Mesenchymal stem cell (in vitro differentiated cells and primary cell): ENCODE measurements around the gene CYB5R3.
"Not testable (repeated sequence)": the region's sequence is repeated elsewhere in the genome, so short reads cannot be mapped to it uniquely, and the experiment has no call there.

ENCODE experiments used
- DNase-seq: peaks from one replicate; pipeline ENCODE4 v3.0.0-alpha.2; 2013
- H2AFZ ChIP-seq: one replicate; pipeline ENCODE4 v1.6.1; 2013; ENCODE audit warnings: low read depth, mild to moderate bottlenecking, control low read depth, inconsistent platforms, low read length, moderate library complexity
- H2AK5ac ChIP-seq: 2 replicates; pipeline ENCODE4 v1.6.1; 2013; ENCODE audit warnings: low read length, moderate library complexity, mild to moderate bottlenecking, inconsistent platforms; ENCODE audit not compliant: severe bottlenecking
- H2BK120ac ChIP-seq: one replicate; pipeline ENCODE4 v1.6.1; 2013; ENCODE audit warnings: low read depth, mild to moderate bottlenecking, inconsistent platforms, low read length, moderate library complexity
- H2BK12ac ChIP-seq, 2 experiments: one replicate each; pipeline ENCODE4 v1.6.1; 2013; ENCODE audit warnings: inconsistent platforms in 2 of 2, low read length in 2 of 2, mild to moderate bottlenecking in 2 of 2, moderate library complexity in 2 of 2, control low read depth in 1 of 2
- H2BK15ac ChIP-seq: one replicate; pipeline ENCODE4 v1.6.1; 2013; ENCODE audit warnings: mild to moderate bottlenecking, low read depth, inconsistent platforms; ENCODE audit not compliant: poor library complexity, severe bottlenecking
- H2BK5ac ChIP-seq: 2 replicates; pipeline ENCODE4 v1.6.1; 2013; ENCODE audit warnings: low read depth, mild to moderate bottlenecking, low read length, control low read depth, inconsistent platforms; ENCODE audit not compliant: poor library complexity, severe bottlenecking
- H3K14ac ChIP-seq, 2 experiments: one replicate each; pipeline ENCODE4 v1.6.1; 2013; ENCODE audit warnings: inconsistent platforms in 2 of 2, low read length in 2 of 2, control low read depth in 1 of 2, mild to moderate bottlenecking in 1 of 2, moderate library complexity in 1 of 2
- H3K18ac ChIP-seq, 2 experiments: one replicate each; pipeline ENCODE4 v1.6.1; 2013; ENCODE audit warnings: inconsistent platforms in 2 of 2, low read length in 2 of 2, control low read depth in 1 of 2, low read depth in 1 of 2, mild to moderate bottlenecking in 1 of 2
- H3K23ac ChIP-seq, 2 experiments: one replicate each; pipeline ENCODE4 v1.6.1; 2013; ENCODE audit warnings: inconsistent platforms in 2 of 2, low read length in 2 of 2, mild to moderate bottlenecking in 2 of 2, moderate library complexity in 2 of 2, control low read depth in 1 of 2
- H3K27ac ChIP-seq: 2 replicates; pipeline ENCODE4 v1.5.1; 2013; ENCODE audit warnings: mild to moderate bottlenecking, moderate library complexity, low read length, control low read depth, inconsistent platforms; ENCODE audit not compliant: poor library complexity, severe bottlenecking
- H3K27me3 ChIP-seq, 2 experiments: 2 replicates each; pipeline versions ENCODE4 v1.6.1 to v1.7.0; 2013; ENCODE audit warnings: low read length in 2 of 2, mild to moderate bottlenecking in 2 of 2, moderate library complexity in 2 of 2, control low read depth in 1 of 2, inconsistent platforms in 1 of 2; ENCODE audit not compliant: control insufficient read depth in 1 of 2, insufficient read depth in 1 of 2
- H3K36me3 ChIP-seq, 2 experiments: 2 replicates each; pipeline versions ENCODE4 v1.6.1 to v1.7.0; 2013; ENCODE audit warnings: low read length in 2 of 2, control low read depth in 1 of 2, inconsistent platforms in 1 of 2, low read depth in 1 of 2, mild to moderate bottlenecking in 1 of 2; ENCODE audit not compliant: insufficient read depth in 2 of 2, control insufficient read depth in 1 of 2
- H3K4ac ChIP-seq, 2 experiments: one replicate each; pipeline ENCODE4 v1.6.1; 2013; ENCODE audit warnings: inconsistent platforms in 2 of 2, low read length in 2 of 2, mild to moderate bottlenecking in 2 of 2, moderate library complexity in 2 of 2, control low read depth in 1 of 2, low read depth in 1 of 2
- H3K4me1 ChIP-seq: 2 replicates; pipeline ENCODE4 v1.6.1; 2013; ENCODE audit warnings: low read depth, low read length, control low read depth; ENCODE audit not compliant: control insufficient read depth, insufficient read depth
- H3K4me2 ChIP-seq: 2 replicates; pipeline ENCODE4 v1.6.1; 2013; ENCODE audit warnings: low read length, mild to moderate bottlenecking, inconsistent platforms; ENCODE audit not compliant: poor library complexity, severe bottlenecking
- H3K4me3 ChIP-seq, 2 experiments: 2 replicates each; pipeline versions ENCODE4 v1.5.1 to v1.7.0; 2013; ENCODE audit warnings: low read length in 2 of 2, mild to moderate bottlenecking in 2 of 2, control low read depth in 1 of 2, low read depth in 1 of 2; ENCODE audit not compliant: insufficient read depth in 1 of 2
- H3K79me1 ChIP-seq: replicated peaks from 2 replicates; pipeline ENCODE4 v1.6.1; 2013; ENCODE audit warnings: mild to moderate bottlenecking, control low read depth, low read length, inconsistent platforms; ENCODE audit not compliant: poor library complexity, severe bottlenecking
- H3K9ac ChIP-seq: 2 replicates; pipeline ENCODE4 v1.7.0; 2013; ENCODE audit warnings: mild to moderate bottlenecking, low read length, moderate library complexity
- H3K9me3 ChIP-seq: 2 replicates; pipeline ENCODE4 v1.7.0; 2013; ENCODE audit warnings: mild to moderate bottlenecking, low read length; ENCODE audit not compliant: control insufficient read depth
- H4K8ac ChIP-seq: one replicate; pipeline ENCODE4 v1.6.1; 2013; ENCODE audit warnings: inconsistent platforms, mild to moderate bottlenecking, low read length, moderate library complexity
- H4K91ac ChIP-seq: one replicate; pipeline ENCODE4 v1.6.1; 2013; ENCODE audit warnings: mild to moderate bottlenecking, low read length, inconsistent platforms
- WGBS: methylation state at CpG from one replicate; pipeline ENCODE4 v1.1.7; 2013; ENCODE audit warnings: mixed read lengths; 5-methylcytosine and 5-hydroxymethylcytosine counted together

Gene CYB5R3

DNA sequence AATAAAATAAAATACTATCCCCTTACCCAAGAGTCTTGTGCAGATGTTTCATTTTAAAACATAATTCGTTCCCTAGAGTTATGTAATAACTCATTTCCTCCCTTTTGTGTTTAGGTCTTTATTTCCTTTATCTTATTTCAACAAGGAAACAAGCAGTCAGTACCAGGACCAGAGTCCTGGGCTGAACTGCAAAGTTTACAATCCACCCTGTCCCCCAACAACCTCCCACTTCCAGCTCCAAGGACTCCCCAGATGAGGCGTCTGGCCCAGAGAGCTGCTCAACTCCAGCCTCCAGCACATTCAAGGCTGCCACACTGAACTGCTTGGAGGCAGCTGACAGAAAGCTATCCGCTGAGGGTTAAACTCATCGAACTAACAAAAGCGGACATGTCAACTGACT is 39.0 kb downstream of the CYB5R3 start:
- Histone ChIP-seq H3K4me1 (peaks cover 40% of the 10 kb centered on the region), H3K4me2 (no peak overlapping the region), H4K8ac (no peak overlapping the region), H3K27ac (peak overlapping the region; percentile 96), H3K23ac (no peak overlapping the region), H2BK120ac (no peak overlapping the region), H2AFZ (no peak overlapping the region), H3K79me1 (peaks cover 2% of the 10 kb centered on the region), H2BK15ac (no peak overlapping the region), H3K4ac (peak overlapping the region in 1 of 2 experiments; percentile 33), H2BK5ac (peak overlapping the region; percentile 5), H3K9ac (peak overlapping the region; percentile 26), H3K18ac (no peak overlapping the region), H2AK5ac (peak overlapping the region; percentile 100), H4K91ac (peak overlapping the region; percentile 76), H3K14ac (no peak overlapping the region), H3K4me3 (no peak overlapping the region), H2BK12ac (no peak overlapping the region), H3K9me3 (no peaks in the 10 kb centered on the region), H3K27me3 (no peaks in the 10 kb centered on the region), H3K36me3 (peaks cover 14 to 26% of the 10 kb centered on the region in 2 experiments)
- whole genome bisulfite sequencing = 87% methylated on average over 5 of the region's 5 CpGs
- DNase-seq = no peak

DNA sequence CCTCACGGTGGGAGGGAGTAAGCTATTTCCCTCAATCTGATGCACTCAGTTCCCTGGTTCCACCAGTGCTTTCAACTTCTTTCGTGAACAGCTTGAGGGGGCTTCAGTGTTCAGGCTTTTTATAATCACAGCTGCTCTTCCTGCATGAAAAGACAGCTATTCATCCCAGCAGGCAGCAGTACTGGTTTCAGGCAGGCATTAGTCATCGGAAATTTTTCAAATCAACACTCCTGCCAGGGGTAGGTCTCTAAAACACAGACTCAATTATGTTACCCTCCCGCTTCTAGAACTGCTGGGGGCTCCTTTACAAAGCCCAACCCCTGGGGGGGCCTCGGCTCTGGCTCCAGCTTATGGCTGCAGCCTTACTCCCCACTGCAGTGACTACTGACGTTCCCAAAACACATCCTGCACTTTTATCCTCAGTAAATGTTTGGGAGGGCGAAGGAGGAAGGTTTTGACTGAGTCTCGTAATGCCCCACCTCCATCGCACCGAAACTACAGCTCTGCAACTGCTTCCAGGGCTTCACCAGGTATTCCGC is 40.3 kb downstream of the CYB5R3 start:
- Histone ChIP-seq H3K79me1 (peaks cover 5% of the 10 kb centered on the region), H3K4ac (no peak overlapping the region), H2AFZ (no peak overlapping the region), H3K36me3 (peaks cover 19 to 30% of the 10 kb centered on the region in 2 experiments), H2BK5ac (peak overlapping the region; percentile 91), H3K27ac (peak overlapping the region; percentile 96), H3K9me3 (no peaks in the 10 kb centered on the region), H4K91ac (no peak overlapping the region), H3K27me3 (no peaks in the 10 kb centered on the region), H3K9ac (peak overlapping the region; percentile 74), H3K18ac (peak overlapping the region in 1 of 2 experiments; percentile 24), H3K4me2 (peak overlapping the region; percentile 57), H2BK120ac (no peak overlapping the region), H3K4me3 (peak overlapping the region in 1 of 2 experiments; percentile 62), H3K14ac (no peak overlapping the region), H2BK12ac (no peak overlapping the region), H4K8ac (no peak overlapping the region), H2AK5ac (peak overlapping the region; percentile 58), H3K23ac (no peak overlapping the region), H2BK15ac (peak overlapping the region; percentile 44), H3K4me1 (peaks cover 48% of the 10 kb centered on the region)
- peak; percentile 75 for DNase-seq
- 49% methylated on average over 10 of the region's 11 CpGs for WGBS

- WGBS = 91% methylated on average over 10 of the region's 11 CpGs
- peak overlapping the region in 1 of 2 experiments; percentile 71 for H3K18ac ChIP-seq
- H2AFZ ChIP-seq = no peak overlapping the region
Observed at GRCh38 chr22:42608136-42608822, 40.9 kb downstream of the CYB5R3 start.

DNA sequence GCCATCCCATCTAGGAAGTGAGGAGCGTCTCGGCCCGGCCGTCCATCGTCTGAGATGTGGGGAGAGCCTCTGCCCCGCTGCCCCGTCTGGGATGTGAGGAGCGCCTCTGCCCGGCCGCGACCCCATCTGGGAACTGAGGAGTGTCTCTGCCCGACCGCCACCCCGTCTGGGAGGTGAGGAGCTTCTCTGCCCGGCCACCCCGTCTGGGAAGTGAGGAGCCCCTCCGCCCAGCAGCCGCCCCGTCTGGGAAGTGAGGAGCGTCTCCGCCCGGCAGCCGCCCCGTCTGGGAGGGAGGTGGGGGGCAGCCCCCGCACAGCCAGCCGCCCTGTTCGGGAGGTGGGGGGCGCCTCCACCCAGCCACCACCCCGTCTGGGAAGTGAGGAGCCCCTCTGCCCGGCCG is 41.6 kb downstream of the CYB5R3 start:
- not testable (repeated sequence) for H3K4me2 ChIP-seq, H3K9me3 ChIP-seq, H3K18ac ChIP-seq, H3K23ac ChIP-seq, H3K79me1 ChIP-seq, H2AK5ac ChIP-seq, H3K4ac ChIP-seq, H4K91ac ChIP-seq, H3K14ac ChIP-seq, DNase-seq, H2AFZ ChIP-seq, H2BK12ac ChIP-seq, H3K27me3 ChIP-seq, H3K9ac ChIP-seq, H2BK120ac ChIP-seq, H4K8ac ChIP-seq, H3K4me3 ChIP-seq, H2BK15ac ChIP-seq
- 95% methylated on average over 31 of the region's 31 CpGs for WGBS
- Histone ChIP-seq H3K4me1 (peaks cover 43% of the 10 kb centered on the region), H3K36me3 (peaks cover 26 to 27% of the 10 kb centered on the region in 2 experiments), H2BK5ac (peak overlapping the region; percentile 81), H3K27ac (peak overlapping the region; percentile 96)

More at GRCh38 chr22:42608136-42608822, 40.9 kb downstream of the CYB5R3 start:
- Histone ChIP-seq H3K4me3 (peak overlapping the region in 1 of 2 experiments; percentile 62), H4K8ac (no peak overlapping the region), H3K36me3 (peaks cover 20 to 30% of the 10 kb centered on the region in 2 experiments), H3K9ac (peak overlapping the region; percentile 74), H2AK5ac (peak overlapping the region; percentile 16), H4K91ac (no peak overlapping the region), H2BK15ac (no peak overlapping the region), H2BK12ac (no peak overlapping the region), H3K23ac (no peak overlapping the region), H3K79me1 (peaks cover 6% of the 10 kb centered on the region), H3K9me3 (no peaks in the 10 kb centered on the region), H3K4ac (peak overlapping the region in 1 of 2 experiments; percentile 39), H3K4me1 (peaks cover 49% of the 10 kb centered on the region), H2BK5ac (peak overlapping the region; percentile 63), H3K27ac (peak overlapping the region; percentile 96), H3K4me2 (peak overlapping the region; percentile 29), H3K27me3 (no peaks in the 10 kb centered on the region), H2BK120ac (no peak overlapping the region), H3K14ac (no peak overlapping the region)
- no peak for DNase-seq
